Muscle of arm (tissue), 12 donors: ENCODE data around the gene SEPSECS. TPM values are rescaled to one million over a fixed set of nuclear protein-coding genes. Genes with fewer than 3 reads are reported as not detected.

ENCODE experiments used
- DNase-seq: peaks from one replicate; pipeline ENCODE4 v3.0.0-alpha.2; 2013
- polyA plus RNA-seq, 12 donors: library from polyadenylated mRNA; unstranded; fragments of 120-200 nt; gene quantifications; one replicate each; pipeline ENCODE4 v1.2.1, GENCODE V29; 2013; ENCODE audit not compliant: insufficient read length in 12 of 12

SEPSECS gene
- polyA plus RNA-seq, 12 donors, result 7.9 to 14.3 (median 10.2) TPM; not detected in 1

DNA sequence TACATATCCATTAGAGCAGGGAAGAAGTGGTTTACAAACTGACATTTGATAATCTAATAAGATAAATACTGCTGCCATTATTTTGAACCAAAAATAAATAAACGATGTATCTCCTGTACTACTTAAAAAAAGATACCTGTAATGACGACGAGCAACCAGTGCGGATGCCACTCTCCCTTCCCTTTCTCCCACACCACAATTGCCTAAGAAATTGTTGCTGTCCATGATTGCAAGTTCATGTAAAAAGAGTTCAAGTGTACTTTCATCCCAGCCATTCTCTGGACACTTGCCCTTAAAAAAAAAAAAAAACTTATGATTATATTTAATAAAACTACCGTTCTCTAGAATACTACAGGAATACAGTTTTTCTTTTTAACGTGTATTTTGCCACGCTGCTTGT, 1.4 kb downstream of the SEPSECS start:
- DNase-seq, result no peak

DNA sequence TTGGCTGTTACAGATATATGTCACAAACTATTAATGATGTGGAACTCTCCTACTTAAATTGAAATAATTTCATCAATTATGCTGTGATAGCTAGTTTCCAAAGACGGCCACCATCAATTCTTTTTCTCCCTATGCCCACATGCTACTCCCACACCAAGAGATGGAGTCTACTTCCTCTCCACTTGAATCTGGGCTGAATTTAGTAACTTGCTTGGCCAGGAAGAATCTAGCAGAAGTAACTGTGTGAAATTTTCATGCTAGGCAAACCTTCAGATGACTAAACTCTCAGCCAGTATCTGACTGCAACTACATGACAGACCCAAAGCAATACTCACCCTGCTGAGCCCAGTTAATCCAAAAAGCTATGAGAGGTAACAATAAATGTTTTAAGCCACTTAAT, 3.2 kb downstream of the SEPSECS start:
- no peak for DNase-seq

DNA sequence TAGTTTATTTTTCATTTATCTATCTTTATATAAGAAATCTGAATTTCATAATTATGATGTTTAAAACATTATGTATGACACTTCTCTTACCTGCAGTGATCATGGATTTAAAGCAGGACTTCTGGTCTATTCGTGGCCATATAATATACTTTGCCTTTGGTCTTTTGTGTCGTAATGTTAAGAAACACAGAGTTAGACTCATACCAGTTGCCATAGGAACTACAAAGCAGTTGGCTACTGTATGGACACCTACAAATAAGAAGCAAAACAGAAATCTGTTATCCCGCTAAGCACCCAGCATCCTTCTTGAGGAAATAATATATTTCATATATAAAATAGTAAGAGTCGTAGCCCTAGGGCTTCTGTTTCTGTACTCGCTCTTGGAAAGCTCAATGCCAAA, 4.3 kb downstream of the SEPSECS start:
- no peak for DNase-seq

DNA sequence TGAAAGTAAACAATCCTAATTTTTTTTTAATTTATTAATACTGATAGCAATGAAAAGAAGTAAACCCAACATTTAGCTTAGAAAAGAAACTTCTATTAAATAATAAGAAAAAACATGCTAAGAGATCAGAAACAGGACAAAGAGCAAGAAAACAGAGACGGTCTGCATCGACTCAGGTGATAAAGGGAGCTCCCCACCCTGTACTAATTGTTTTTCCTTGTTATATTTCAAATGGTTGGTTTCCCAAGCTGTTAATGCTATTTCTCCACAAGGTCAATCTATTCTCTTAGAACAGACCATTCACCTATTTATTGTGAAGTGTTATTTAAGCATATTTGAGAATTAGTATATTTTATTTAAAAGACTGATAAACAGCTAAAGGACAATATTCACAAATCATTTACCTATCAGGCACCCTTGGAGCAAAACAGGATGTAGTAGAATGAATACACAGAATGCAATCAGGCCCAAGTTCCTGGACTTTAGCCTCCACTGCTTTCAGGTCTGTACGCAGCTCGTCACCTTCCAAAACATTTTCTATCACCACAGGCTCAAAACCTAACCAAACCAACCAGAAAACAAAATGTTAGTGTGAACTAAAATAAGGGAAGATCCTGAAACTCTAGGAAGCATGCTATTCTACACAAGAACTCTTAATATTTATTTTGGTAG, 5.5 kb downstream of the SEPSECS start:
- no peak for DNase-seq

DNA sequence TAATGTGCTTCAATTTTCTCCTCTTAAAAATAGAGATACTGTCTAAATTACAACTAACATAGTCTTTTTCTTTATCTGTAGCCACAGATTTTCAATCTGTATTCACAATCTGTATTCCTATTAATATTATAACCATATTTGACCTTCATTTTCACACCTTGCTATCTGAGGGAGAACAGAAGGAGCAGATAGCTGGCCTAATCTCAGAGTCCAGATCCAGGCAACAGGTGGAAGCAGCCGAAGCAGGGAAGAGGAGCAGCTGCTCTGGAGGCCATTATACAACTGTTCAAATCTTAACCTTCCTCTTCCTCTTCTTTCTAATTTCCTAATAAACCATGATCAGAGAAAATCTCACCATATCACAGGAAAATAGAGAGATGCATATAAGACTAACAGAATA, 14.2 kb downstream of the SEPSECS start:
- no peak for DNase-seq

DNA sequence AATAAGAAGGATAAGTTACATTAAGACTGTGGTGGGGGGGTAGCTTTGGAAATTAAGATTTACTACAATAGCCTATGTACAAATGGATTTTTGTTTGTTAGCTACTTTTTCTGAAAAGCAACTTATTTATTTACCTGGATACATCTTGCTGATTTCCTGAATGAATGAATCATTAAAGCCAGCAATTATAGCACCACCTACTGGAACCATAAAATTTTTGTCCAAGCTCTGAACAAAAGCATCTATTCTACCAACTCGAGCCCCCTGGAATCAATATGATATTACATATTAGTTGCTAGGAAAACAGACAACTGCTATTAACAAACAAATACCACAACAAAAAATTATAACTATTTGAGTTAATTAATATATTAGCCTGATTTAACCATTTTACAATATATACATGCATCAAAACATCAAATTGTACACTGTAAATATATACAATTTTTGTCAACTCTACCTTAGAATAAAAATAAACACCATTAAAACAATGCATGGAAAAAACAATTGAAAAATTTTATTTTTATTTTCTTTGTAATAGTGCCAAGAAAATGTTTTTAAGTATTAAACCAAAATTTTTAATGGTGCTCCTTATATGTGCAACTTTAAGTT, 15.3 kb downstream of the SEPSECS start:
- peak; percentile 37 for DNase-seq

DNA sequence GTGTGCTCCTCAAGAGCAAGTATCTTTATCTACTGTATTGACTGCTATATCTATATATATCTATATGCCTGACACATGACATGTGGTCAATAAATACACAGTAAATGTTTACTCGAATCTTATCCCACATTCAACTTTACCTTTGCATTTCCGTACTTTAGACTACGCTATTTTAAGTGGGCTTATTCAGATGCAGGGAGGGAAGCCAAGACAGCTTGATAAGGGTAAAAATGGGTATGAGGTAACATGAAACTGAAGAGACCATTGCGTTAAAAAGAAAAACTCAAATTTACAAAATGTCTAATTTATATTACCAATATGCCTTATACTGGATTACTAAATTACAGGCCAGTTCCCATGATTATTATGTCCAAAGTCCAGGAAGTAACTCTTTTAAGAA, 17.8 kb downstream of the SEPSECS start:
- DNase-seq, result no peak

DNA sequence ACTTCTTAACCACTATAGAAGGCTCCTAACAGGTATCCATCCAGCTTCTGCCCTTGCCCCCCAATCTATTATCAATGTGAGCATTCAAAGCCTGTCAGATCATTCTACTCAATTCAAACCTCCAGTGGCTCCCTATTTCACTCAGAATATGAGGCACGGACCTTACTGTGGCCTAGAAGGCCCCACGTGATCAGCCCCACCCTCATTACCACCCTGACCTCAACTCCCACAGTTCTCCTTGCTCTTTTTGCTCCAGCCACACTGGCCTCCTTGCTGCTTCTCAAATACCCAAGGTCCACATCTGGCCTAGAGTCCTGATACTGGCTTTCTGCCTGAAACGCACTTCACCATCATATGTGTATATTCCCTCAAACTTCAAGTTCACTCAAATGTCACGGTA, 18.7 kb downstream of the SEPSECS start:
- DNase-seq, result no peak

DNA sequence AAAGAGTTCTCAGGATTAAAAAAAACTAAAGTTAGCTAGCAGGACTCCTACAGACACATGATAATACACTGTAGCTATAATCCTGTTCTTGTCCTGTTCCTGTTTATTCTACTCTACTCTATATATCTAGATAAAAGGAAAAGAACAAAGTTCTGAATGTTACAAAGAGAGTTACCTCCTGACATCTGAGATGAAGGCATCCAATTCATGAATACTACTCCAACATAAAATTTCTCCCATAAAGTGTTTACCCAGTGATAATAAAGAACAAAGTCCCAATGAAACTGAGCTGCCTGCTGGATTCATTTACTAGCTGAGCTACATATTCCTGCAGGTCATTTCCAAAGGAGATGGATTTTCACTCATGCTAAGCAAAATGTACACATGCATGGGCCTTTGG, 27.1 kb downstream of the SEPSECS start:
- no peak for DNase-seq

DNA sequence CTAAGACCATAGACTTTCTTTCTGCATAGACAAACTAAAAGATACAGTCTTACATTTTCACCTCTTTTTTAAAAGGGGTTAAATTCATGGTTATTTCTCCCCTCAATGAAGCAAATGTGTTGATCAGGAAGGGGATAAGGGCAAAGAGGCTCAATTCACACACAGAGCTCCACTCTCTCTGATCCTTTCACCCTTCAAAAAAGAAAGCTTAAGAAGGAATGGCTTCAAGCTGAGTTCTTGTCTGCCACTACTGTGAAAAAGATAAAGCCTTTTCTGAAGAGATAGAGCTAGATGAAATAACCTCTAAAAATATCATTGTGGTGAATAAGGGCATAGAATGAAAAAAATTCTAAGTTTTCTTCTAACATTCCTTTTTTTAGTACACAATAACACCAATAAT, 28.3 kb downstream of the SEPSECS start:
- no peak for DNase-seq

DNA sequence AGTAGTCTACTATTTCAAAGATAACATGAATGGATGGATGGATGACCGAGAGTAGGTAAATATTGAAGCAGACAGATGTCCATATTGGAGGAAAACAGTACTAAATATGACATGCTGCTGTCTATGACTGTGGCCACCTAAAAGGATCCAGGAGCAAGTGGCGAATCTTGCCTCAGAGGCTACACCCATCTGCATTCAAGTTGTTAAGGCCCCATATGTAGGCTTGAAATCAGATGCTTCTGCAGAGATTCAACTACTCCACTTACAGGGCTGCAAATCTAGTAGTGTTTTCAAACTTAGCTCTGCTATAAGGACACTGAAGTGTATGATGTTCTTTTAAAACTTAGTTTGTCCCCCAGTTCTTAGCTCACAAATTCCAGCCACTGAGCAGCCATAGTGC, 28.9 kb downstream of the SEPSECS start:
- DNase-seq, result no peak

DNA sequence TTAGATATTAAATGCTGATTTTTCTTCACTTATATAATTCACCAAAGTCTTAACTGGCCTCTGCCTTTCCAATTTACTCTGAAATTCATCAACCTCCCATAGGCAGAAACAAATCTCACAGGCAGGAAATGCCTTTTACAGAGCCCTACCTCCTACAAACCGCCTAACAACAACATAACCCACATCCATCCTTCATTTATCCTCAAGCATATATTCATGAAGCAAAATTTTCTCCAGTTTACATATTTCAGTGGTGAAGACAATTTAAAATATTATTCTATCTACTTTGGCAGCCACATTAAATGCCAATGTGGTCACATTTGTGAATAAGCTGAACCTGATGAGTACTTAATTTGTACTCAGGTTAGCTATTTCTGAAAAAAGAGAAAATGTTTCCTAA, 30.3 kb downstream of the SEPSECS start:
- no peak for DNase-seq

DNA sequence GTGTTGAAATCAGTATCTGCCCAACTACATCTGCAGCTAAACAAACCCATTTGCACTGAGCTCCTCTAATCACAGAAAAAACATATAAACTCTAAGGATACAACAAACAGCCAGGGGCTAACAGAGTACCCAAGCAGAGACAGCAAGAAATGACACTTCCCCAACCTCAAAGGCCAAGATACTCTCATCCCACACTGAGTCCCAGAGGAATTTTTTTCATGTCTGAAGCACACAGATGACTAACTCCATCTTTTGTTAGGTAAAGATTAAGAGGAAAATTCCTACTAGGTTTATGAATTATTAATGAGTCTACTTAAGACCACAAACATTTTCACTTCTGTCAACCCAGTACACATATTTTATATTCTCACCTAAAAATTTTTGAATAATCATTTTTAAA, 31.6 kb downstream of the SEPSECS start:
- no peak for DNase-seq

DNA sequence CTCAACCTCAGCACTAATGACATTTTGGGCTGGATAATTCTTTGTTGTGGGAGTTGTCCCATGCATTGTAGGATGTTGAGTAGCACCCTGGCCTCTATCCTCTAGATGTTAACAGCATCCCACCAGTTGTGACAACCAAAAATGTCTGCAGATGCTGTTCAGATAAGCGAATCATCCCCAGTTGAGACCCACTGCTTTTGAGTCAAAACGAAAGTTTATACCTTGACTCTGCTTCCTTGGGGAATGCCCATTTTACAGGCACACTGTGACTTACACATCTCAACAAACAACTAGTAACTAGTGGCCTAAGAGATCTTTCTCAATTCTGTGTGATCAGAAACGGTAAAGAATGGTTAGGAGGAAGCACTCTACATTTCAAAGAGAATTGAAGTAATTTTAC, 37.0 kb downstream of the SEPSECS start:
- DNase-seq, result no peak

DNA sequence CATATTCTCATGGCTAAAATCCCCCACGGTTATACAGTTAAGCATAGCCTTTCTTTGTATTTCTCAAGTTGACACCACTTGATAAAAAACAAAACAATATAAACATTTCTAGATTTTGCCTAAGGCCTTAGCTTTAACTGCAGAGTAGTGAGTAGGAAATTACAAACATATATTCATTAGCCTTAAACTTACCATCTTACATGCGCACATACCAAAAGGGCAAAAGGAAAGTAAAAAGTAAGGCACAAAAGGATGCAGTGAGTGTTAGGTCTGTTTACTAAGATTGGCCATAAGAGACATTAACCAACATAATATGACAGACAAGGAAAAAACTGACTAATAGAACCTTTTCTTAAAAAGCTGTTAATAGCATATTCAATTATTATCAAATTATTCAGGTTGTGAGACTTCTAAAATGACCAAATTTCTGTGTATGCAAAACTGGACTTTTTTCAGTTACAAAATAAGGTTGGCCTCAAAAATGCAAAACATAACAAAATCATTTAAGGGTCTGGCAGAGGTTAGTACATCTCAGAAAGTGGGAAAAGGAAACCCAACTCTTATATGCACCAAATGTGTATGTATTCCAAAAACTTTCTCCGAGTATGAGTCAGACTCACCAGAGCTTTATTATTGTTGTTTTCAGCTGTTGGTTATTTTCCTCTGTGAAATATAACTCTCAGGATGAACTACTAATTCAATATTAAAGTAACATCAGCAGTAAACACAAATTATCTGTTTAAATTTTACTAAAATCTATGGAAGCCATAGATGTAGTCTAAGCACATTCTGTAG, 39.9 kb downstream of the SEPSECS start:
- no peak for DNase-seq

DNA sequence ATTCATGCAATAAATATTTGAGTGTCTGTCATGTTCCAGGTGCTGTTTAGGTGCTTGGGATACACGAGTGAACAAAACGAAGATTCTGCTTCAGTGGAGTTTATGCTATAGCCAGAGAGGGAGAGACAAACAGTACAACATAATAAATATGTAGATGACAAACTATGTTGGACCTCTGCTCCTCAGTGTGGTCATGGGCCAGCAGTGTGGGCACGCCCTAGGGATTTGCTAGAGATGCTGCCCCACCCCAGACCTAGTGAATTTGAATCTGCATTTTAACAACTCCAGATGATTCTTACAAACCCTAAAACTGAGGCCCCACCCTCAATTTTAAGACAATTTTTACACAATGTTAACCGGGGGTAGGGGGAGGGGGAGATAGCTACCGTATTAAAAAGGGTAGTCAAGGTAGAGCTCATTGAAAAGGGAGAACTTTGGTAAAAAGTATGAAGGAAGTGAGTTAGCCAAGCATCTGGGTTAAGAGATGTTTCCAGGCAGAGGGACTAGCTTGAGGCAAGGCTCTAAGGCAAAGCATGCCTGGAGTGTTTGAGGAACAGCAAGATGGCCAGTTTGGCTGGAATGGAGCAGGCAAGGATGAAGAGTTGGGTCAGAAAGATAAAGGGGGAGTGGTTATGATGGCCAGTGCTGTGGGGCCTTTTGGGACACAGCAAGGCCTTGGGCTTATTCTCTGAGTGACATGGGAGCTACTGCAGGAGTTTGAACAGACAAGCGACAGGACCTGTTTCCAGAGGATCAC, 42.4 kb downstream of the SEPSECS start:
- DNase-seq, result no peak

DNA sequence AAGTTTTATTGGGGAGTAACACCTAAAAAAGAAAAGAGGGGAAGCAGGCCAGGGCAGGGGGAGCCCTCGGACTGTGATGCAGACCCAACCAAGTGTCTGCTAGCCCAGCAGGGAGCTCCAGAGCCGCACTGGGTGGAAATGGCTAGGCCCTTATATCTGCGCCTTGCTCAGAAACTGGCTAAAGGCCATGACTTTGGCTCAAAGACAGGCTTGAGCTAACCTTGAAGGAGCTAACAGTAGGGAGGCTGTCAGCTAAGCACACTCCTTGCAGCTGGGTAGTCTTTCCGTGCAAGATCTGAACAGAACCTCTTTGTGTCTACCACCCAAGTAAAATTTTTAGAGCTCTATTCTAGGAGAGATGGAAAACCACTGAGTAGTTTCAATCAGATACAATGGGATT, 43.0 kb downstream of the SEPSECS start:
- no peak for DNase-seq

DNA sequence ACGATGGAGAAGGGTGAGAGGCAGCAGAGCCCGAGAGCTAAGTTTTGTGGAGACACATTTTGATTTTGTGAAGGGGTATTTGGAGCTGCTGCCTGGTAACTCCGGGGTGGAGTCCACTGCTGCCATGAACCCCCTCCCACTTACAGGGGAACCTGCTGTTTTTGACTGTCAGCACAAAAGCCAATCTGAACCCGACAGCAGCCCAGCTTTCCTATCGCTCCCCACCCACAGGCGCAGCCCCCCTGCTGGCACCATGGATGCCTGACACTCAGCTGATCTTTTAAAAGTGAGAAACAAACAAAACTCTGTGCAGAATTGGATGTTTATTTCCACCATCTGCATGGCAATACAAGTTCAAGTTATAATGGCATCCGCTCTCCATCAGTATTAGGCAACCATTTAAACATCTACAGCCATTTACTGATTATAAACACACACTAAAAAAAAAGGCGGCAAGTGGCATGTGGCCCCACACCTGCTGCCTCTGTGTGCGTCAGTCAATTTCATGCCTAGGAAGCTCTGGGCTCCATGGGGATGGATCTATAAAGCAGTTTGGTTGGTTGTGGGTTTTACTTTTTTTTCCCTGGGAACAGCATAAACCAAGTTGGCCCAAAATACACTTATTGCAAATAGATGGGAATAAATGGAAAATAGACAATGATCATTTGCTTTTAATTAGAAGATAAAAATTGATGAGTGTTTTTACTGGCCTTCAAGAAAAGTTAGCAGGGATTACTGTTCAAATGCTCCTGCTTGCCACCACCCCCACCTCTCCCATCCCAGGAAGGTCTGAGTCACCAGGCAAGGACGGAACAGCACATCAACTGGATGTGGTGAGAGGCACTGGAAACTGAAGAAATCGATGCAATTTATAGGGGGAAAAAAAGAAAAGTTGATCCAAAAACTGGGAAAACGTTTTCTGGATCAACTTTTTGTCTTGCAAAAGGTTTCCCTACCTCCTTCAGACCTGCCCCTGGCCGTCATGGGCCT, 46.0 kb downstream of the SEPSECS start:
- DNase-seq, result no peak

DNA sequence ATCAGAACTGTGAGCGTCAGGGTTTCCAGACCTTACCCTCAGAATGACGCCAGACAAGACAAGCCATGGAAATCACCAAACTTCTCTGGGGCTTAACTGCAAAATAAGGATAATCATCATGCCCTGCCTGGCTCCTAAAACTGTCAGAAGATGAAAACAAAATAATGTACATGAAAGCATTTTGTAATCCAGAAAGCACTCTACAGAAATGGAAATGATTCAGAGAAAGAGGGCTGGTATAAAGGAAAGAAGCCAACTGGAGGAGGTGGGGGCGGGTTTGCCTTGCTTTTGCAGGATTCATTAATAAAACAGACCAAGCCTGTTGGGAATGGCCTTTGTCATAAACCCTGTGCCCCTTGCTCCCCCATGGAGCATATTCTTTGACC, 47.3 kb downstream of the SEPSECS start:
- DNase-seq, result no peak

DNA sequence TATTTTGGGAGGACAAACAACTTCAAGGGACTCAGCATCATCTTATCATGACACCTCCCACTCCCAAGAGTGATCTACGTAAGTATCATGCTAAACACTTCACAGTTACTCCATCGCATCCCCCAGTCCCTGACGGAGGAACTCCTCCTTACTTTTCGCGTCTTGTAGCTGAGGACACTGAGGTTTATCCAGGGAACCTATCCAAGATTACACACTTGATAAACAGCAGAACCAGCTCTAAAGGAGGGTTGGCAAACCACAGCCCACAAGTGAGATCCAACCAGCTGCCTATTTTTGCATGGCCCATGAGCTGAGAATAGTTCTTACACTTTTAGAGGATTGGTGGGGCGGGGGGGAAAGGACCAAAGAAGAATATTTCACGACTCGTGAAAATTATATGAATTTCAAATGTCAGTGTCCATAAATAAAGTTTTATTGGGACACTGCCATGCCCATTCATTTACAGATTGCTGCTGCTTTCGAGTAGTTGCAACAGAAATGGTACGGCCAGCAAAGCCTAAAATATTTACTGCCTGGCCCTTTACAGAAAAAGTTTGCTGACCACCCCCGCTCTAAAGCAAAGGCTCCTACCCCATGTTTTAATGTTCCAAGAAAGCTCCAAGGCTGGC, 47.8 kb downstream of the SEPSECS start:
- DNase-seq, result no peak
